HG02981 (cell line): ENCODE results near the gene POLR1A.
A peak's percentile ranks its signal among the peaks of the same experiment; 100 is the strongest.
"Not testable (repeated sequence)": the region's sequence is repeated elsewhere in the genome, so short reads cannot be mapped to it uniquely, and the experiment has no call there.

ENCODE experiments used
- ATAC-seq: cut with Tn5 transposase; IDR thresholded peaks from one replicate; pipeline ENCODE4 v1.9.1; 2021; ENCODE audit warnings: mild to moderate bottlenecking, moderate library complexity; ENCODE audit not compliant: unreplicated experiment

POLR1A gene

GRCh38 chr2:86000131-86000937 lies 105.4 kb downstream of the POLR1A start:
- no peak for ATAC-seq

GRCh38 chr2:85999061-85999831 lies 106.4 kb downstream of the POLR1A start:
- peak; percentile 76 for ATAC-seq

GRCh38 chr2:85998071-85998991 lies 107.4 kb downstream of the POLR1A start:
- no peak for ATAC-seq

- no peak for ATAC-seq
These were observed 108.4 kb downstream of the POLR1A start for GRCh38 chr2:85997017-85997970.

GRCh38 chr2:85996591-85996990 lies 109.1 kb downstream of the POLR1A start:
- ATAC-seq: no peak

- ATAC-seq: no peak
These were observed 109.8 kb downstream of the POLR1A start for GRCh38 chr2:85995648-85996529.

- ATAC-seq: no peak
These were observed 110.6 kb downstream of the POLR1A start for GRCh38 chr2:85994897-85995647.

- ATAC-seq: peak; percentile 6
These were observed 111.3 kb downstream of the POLR1A start for GRCh38 chr2:85994421-85994777.

GRCh38 chr2:85992611-85993010 lies 113.1 kb downstream of the POLR1A start:
- no peak for ATAC-seq

GRCh38 chr2:85992053-85992452 lies 113.6 kb downstream of the POLR1A start:
- not testable (repeated sequence) for ATAC-seq

GRCh38 chr2:85990084-85990483 lies 115.6 kb downstream of the POLR1A start:
- no peak for ATAC-seq

- ATAC-seq: no peak
These were observed 116.3 kb downstream of the POLR1A start for GRCh38 chr2:85989288-85989865.

- ATAC-seq: no peak
These were observed 116.8 kb downstream of the POLR1A start for GRCh38 chr2:85988914-85989270.

- ATAC-seq: no peak
These were observed 117.3 kb downstream of the POLR1A start for GRCh38 chr2:85988175-85988913.

GRCh38 chr2:85987266-85988174 lies 118.2 kb downstream of the POLR1A start:
- ATAC-seq: no peak

- ATAC-seq: no peak
These were observed 119.6 kb downstream of the POLR1A start for GRCh38 chr2:85986121-85986520.
